Breast epithelium (tissue), 4 donors: Measurements from ENCODE around the gene ACTL9. TPM values are rescaled to one million over a fixed set of nuclear protein-coding genes. Genes with fewer than 3 reads are reported as not detected.
"Not testable (repeated sequence)": the region's sequence is repeated elsewhere in the genome, so short reads cannot be mapped to it uniquely, and the experiment has no call there.

Experiments used
- DNase-seq, 2 donors: peaks; one replicate each; pipeline ENCODE4 v3.0.0-alpha.2; 2019; ENCODE audit warnings: low spot score in 2 of 2
- H3K27ac ChIP-seq, 2 donors: fragments of 200-600 bp; sonication (generic) in 1 of 2; one replicate each; pipeline ENCODE4 v1.5.1; 2016 to 2019; ENCODE audit warnings: mild to moderate bottlenecking in 1 of 2
- H3K27me3 ChIP-seq, 2 donors: fragments of 200-600 bp; sonication (generic) in 1 of 2; one replicate each; pipeline versions ENCODE4 v1.5.1 to v1.6.0; 2017 to 2019; ENCODE audit warnings: control low read depth in 1 of 2, mild to moderate bottlenecking in 1 of 2
- H3K36me3 ChIP-seq: fragments of 200-600 bp; one replicate; pipeline ENCODE4 v1.5.1; 2019
- H3K4me1 ChIP-seq, 2 donors: fragments of 200-600 bp; sonication (generic); one replicate each; pipeline ENCODE4 v1.5.1; 2016 to 2019; ENCODE audit warnings: control low read depth in 1 of 2
- H3K4me3 ChIP-seq, 3 donors: fragments of 200-600 bp; sonication (generic); 1 replicate in 2 of 3; 2 replicates in 1 of 3; pipeline ENCODE4 v1.5.1; 2016 to 2019; ENCODE audit warnings: mild to moderate bottlenecking in 3 of 3, moderate library complexity in 2 of 3
- H3K9me3 ChIP-seq, 2 donors: fragments of 200-600 bp; sonication (generic) in 1 of 2; one replicate each; pipeline ENCODE4 v1.5.1; 2016 to 2019; ENCODE audit warnings: control low read depth in 1 of 2
- CTCF ChIP-seq, 3 donors: fragments of 450-650 bp; IDR thresholded peaks; one replicate each; pipeline ENCODE4 v1.5.1; 2016 to 2017; ENCODE audit warnings: antibody characterized with exemption in 3 of 3, mild to moderate bottlenecking in 3 of 3, moderate library complexity in 3 of 3
- POLR2A ChIP-seq: fragments of 450-650 bp; IDR thresholded peaks from one replicate; pipeline ENCODE4 v1.6.1; 2016; ENCODE audit warnings: antibody characterized with exemption, mild to moderate bottlenecking, moderate library complexity
- POLR2AphosphoS5 ChIP-seq, 3 donors: sonication (generic); formaldehyde crosslinking; IDR thresholded peaks; one replicate each; pipeline ENCODE4 v1.6.1; 2017; ENCODE audit warnings: antibody characterized with exemption in 3 of 3
- intact Hi-C: fragments of 100-400 bp; cut with DNase I; formaldehyde crosslinking; loops from one replicate; pipeline ENCODE4 v1.15.1; 2023; ENCODE audit warnings: low total_unique reads
- total RNA-seq, 3 donors: library from RNA; depleted of rRNA; stranded (reverse); fragments of >200 nt; gene quantifications; one replicate each; pipeline ENCODE4 v1.1.0, GENCODE V29; 2016

The ACTL9 gene
- total RNA-seq = not detected

GRCh38 chr19:8698433-8699063 lies at the start of gene ACTL9:
Gene ACTL9 (minus strand): TSS chr19:8698795. CDS start chr19:8698701, 94 bp downstream.
- peaks cover 0 to 56% of the 10 kb centered on the region in 2 donors for H3K27me3 ChIP-seq
- H3K27ac ChIP-seq = no peak within 1 kb of the TSS

DNA sequence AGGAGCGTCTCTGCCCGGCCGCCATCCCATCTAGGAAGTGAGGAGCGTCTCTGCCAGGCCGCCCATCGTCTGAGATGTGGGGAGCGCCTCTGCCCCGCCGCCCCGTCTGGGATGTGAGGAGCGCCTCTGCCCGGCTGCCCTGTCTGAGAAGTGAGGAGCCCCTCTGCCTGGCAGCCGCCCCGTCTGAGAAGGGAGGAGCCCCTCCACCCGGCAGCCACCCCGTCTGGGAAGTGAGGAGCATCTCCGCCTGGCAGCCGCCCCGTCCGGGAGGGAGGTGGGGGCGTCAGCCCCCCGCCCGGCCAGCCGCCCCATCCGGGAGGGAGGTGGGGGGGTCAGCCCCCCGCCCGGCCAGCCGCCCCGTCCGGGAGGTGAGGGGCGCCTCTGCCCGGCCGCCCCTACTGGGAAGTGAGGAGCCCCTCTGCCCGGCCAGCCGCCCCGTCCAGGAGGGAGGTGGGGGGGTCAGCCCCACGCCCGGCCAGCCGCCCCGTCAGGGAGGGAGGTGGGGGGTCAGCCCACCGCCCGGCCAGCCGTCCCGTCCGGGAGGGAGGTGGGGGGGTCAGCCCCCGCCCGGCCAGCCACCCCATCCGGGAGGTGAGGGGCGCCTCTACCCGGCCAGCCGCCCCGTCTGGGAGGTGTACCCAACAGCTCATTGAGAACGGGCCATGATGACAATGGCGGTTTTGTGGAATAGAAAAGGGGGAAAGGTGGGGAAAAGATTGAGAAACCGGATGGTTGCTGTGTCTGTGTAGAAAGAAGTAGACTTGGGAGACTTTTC lies 40.9 kb upstream of the ACTL9 start:
- H3K4me1 ChIP-seq, intact Hi-C loops, H3K36me3 ChIP-seq, H3K9me3 ChIP-seq, DNase-seq, H3K4me3 ChIP-seq, H3K27me3 ChIP-seq, H3K27ac ChIP-seq: not testable (repeated sequence)

More at GRCh38 chr19:8698433-8699063, at the start of gene ACTL9:
- DNase-seq = no peak
- Histone ChIP-seq H3K4me3 (no peak within 1 kb of the TSS), H3K36me3 (no peaks in the 10 kb centered on the region), H3K9me3 (no peaks in the 10 kb centered on the region), H3K4me1 (no peaks in the 10 kb centered on the region)
- TF ChIP-seq CTCF (IDR thresholded peaks at IDR 0.05) = no peak
- TF ChIP-seq POLR2A = no peak
- no peak for TF ChIP-seq POLR2AphosphoS5 (IDR thresholded peaks at IDR 0.05)
- intact Hi-C loops = no loop called here

- H3K27me3 ChIP-seq = no peaks in the 10 kb centered on the region
- H3K4me1 ChIP-seq = no peaks in the 10 kb centered on the region
- no peaks in the 10 kb centered on the region for H3K36me3 ChIP-seq
- intact Hi-C loops = no loop called here
- DNase-seq = no peak
- TF ChIP-seq POLR2AphosphoS5 (IDR thresholded peaks at IDR 0.05) (no peak), POLR2A (no peak), CTCF (IDR thresholded peaks at IDR 0.05) (no peak)
- H3K9me3 ChIP-seq = no peaks in the 10 kb centered on the region
- no peak overlapping the region for H3K27ac ChIP-seq
- no peak overlapping the region for H3K4me3 ChIP-seq
Observed at GRCh38 chr19:8738377-8738776, 39.8 kb upstream of the ACTL9 start.

GRCh38 chr19:8731428-8732169 lies 33.0 kb upstream of the ACTL9 start:
- no peaks in the 10 kb centered on the region for H3K4me1 ChIP-seq
- intact Hi-C loops = no loop called here
- H3K27me3 ChIP-seq = no peaks in the 10 kb centered on the region
- H3K4me3 ChIP-seq = no peak overlapping the region
- no peak for TF ChIP-seq POLR2A
- no peak for TF ChIP-seq POLR2AphosphoS5 (IDR thresholded peaks at IDR 0.05)
- TF ChIP-seq CTCF (IDR thresholded peaks at IDR 0.05) = no peak
- no peaks in the 10 kb centered on the region for H3K36me3 ChIP-seq
- H3K27ac ChIP-seq = no peak overlapping the region
- DNase-seq = no peak
- H3K9me3 ChIP-seq = no peaks in the 10 kb centered on the region

GRCh38 chr19:8724276-8724675 lies 25.7 kb upstream of the ACTL9 start:
- H3K36me3 ChIP-seq = no peaks in the 10 kb centered on the region
- no peak overlapping the region for H3K4me3 ChIP-seq
- no peak for DNase-seq
- no peak for TF ChIP-seq CTCF (IDR thresholded peaks at IDR 0.05)
- TF ChIP-seq POLR2A = no peak
- no peak for TF ChIP-seq POLR2AphosphoS5 (IDR thresholded peaks at IDR 0.05)
- H3K27ac ChIP-seq = no peak overlapping the region
- H3K27me3 ChIP-seq = peaks cover 0 to 9% of the 10 kb centered on the region in 2 donors
- no peaks in the 10 kb centered on the region for H3K9me3 ChIP-seq
- no peaks in the 10 kb centered on the region for H3K4me1 ChIP-seq
- intact Hi-C loops = no loop called here
